ENCODE results near the gene HEATR3. TPM values are rescaled to one million over a fixed set of nuclear protein-coding genes. Genes with fewer than 3 reads are reported as not detected.
"Not testable (repeated sequence)": the region's sequence is repeated elsewhere in the genome, so short reads cannot be mapped to it uniquely, and the experiment has no call there.

Gene HEATR3
- total RNA-seq, 1 donor: 12.5 TPM

DNA sequence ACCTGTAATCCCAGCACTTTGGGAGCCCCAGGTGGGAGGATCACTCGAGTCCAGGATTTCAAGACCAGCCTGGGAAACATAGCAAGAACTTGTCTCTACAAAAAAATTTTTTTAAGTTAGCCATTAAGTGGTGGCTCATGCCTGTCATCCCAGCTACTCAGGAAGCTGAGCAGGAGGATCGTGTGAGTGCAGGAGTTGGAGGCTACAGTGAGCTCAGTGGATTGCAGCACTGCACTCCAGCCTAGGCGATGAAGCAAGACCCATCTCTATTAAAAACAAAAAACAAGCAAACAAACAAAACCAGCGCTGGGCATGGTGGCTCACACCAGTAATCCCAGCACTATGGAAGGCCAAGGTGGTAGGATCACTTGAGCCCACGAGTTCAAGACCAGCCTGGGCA lies 38.0 kb downstream of the HEATR3 start:
- Histone ChIP-seq H3K4me1 (ENCODE audit: insufficient read depth, low read length) (peaks cover 4% of the 10 kb centered on the region), H3K9me3 (ENCODE audit: low read depth, low read length) (no peaks in the 10 kb centered on the region), H3K27me3 (ENCODE audit: insufficient read depth, low read length) (no peaks in the 10 kb centered on the region), H3K4me3 (ENCODE audit: low read length) (no peak overlapping the region)

DNA sequence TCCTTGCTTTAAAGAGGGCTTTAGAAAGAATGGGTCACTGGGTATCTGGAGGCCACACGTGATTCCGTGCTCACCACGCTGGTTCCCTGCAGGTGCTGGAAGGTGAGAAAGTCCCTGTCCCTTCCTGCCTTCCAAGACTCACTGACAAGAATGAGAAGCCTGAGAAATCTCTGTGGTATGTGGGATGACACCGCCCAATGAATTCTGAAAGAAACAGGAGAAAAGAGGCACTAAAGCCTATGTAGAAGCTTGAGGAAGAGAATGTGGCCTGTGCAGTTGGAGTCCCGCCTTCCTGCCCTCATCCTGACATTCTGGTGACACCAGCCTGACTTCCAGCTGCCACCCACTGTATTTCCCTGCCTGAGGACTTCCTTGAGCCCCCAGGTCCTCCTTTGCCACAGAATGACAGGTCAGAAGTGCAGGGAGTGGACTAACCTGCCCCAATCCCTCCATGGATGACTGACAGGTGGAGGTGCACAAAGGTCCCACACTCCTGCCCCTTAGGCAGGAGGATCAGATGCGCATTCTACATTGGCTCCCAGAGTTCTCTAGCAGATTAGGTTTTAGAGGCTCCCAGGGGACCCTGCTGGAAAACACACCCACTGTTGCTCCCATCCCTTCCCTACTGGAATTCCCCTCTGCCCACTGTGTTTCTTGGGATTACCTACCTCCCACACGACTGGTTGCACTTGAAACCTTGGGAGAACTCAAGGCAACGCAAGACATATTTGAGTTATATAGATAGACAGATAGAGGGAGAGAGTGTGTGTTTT lies 48.8 kb downstream of the HEATR3 start:
- H3K4me3 ChIP-seq (ENCODE audit: low read length): no peak overlapping the region
- H3K4me1 ChIP-seq (ENCODE audit: insufficient read depth, low read length): no peaks in the 10 kb centered on the region
- H3K27me3 ChIP-seq (ENCODE audit: insufficient read depth, low read length): no peaks in the 10 kb centered on the region
- H3K9me3 ChIP-seq (ENCODE audit: low read depth, low read length): no peaks in the 10 kb centered on the region

DNA sequence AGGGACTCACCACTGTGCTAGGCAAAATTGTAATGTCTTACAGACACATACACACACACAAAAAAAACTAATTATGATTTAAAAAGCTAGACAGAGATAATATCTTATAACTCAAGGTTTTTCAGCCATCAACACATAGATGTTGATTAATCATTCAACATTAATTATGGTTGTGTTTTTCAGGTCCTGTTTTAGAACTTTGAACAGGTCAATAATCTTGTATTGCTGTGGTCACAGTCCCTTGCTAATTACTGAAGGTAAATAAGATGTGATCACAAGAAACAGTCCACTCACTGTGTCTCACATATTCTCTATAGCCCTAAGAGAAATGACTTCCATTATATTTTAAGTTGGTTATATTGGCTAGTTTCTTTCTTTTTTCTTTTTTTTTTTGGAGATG lies 54.9 kb downstream of the HEATR3 start:
- H3K4me1 ChIP-seq (ENCODE audit: insufficient read depth, low read length): no peaks in the 10 kb centered on the region
- H3K9me3 ChIP-seq (ENCODE audit: low read depth, low read length): no peaks in the 10 kb centered on the region
- no peaks in the 10 kb centered on the region for H3K27me3 ChIP-seq (ENCODE audit: insufficient read depth, low read length)
- H3K4me3 ChIP-seq (ENCODE audit: low read length): no peak overlapping the region

DNA sequence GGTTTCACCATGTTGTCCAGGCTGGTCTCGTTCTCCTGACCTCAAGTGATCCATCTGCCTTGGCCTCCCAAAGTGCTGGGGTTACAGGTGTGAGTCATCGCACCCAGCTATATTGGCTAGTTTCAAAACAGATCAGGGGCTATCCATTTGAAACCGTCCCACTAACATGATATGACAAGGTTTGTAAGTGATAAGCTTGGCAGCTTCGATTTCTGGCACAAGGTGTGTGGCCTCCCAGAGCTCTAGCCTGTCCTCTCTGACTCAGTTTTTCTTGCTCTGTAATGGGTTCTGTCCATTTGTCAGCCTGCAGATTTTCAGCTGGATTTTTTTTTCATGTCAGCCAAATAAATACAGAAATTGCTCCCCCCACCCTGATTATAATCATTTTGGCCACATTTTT lies 55.5 kb downstream of the HEATR3 start:
- H3K4me1 ChIP-seq (ENCODE audit: insufficient read depth, low read length): no peaks in the 10 kb centered on the region
- no peak overlapping the region for H3K4me3 ChIP-seq (ENCODE audit: low read length)
- no peaks in the 10 kb centered on the region for H3K9me3 ChIP-seq (ENCODE audit: low read depth, low read length)
- no peaks in the 10 kb centered on the region for H3K27me3 ChIP-seq (ENCODE audit: insufficient read depth, low read length)

GRCh38 chr16:50121721-50122445 lies 56.1 kb downstream of the HEATR3 start:
- Histone ChIP-seq H3K4me3 (ENCODE audit: low read length) (no peak overlapping the region), H3K27me3 (ENCODE audit: insufficient read depth, low read length) (no peaks in the 10 kb centered on the region), H3K9me3 (ENCODE audit: low read depth, low read length) (no peaks in the 10 kb centered on the region), H3K4me1 (ENCODE audit: insufficient read depth, low read length) (no peaks in the 10 kb centered on the region)

GRCh38 chr16:50123417-50123816 lies 57.6 kb downstream of the HEATR3 start:
- no peaks in the 10 kb centered on the region for H3K9me3 ChIP-seq (ENCODE audit: low read depth, low read length)
- no peaks in the 10 kb centered on the region for H3K27me3 ChIP-seq (ENCODE audit: insufficient read depth, low read length)
- H3K4me3 ChIP-seq (ENCODE audit: low read length): no peak overlapping the region
- H3K4me1 ChIP-seq (ENCODE audit: insufficient read depth, low read length): no peaks in the 10 kb centered on the region

DNA sequence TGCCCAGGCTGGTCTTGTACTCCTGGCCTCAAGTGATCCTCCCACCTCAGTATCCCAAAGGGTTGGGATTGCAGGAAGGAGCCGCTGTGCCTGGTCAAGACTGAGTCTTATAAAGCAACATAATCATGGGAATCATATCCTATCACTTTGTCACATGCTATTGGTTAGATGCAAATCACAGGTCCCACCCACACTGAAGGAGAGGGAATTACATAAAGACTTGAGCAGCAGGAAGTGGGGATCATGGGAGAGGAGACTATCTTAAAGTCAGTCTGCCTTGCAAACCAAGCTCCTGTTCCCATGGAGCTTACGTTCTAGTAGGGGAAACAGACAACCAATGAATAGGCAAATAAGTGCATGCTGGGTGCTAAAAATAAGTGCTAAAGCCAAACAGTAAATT lies 59.0 kb downstream of the HEATR3 start:
- Histone ChIP-seq H3K4me3 (ENCODE audit: low read length) (no peak overlapping the region), H3K27me3 (ENCODE audit: insufficient read depth, low read length) (no peaks in the 10 kb centered on the region), H3K9me3 (ENCODE audit: low read depth, low read length) (no peaks in the 10 kb centered on the region), H3K4me1 (ENCODE audit: insufficient read depth, low read length) (no peaks in the 10 kb centered on the region)

- Histone ChIP-seq H3K27me3 (ENCODE audit: insufficient read depth, low read length) (no peaks in the 10 kb centered on the region), H3K4me3 (ENCODE audit: low read length) (no peak overlapping the region), H3K9me3 (ENCODE audit: low read depth, low read length) (no peaks in the 10 kb centered on the region), H3K4me1 (ENCODE audit: insufficient read depth, low read length) (no peaks in the 10 kb centered on the region)
Observed at GRCh38 chr16:50126183-50126582, 60.4 kb downstream of the HEATR3 start.

GRCh38 chr16:50132571-50132970 lies 66.8 kb downstream of the HEATR3 start:
- H3K4me1 ChIP-seq (ENCODE audit: insufficient read depth, low read length): not testable (repeated sequence)

DNA sequence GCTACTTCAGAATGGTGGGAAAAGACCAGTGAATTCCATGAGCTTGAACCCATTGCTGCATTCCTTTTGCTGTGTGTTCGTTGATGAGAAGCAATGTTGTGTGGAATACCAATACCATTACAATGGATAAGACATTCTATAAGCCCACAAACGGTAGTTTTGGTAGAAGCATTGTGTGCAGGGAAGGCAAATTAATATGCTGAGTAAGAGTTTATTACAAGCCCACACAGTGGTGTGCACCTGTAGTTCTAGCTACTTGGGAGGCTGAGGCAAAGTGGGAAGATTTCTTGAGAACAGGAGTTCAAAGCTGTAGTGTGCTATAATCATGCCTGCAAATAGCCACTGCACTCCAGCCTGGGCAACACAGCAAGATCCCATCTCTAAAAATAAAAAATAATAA lies 67.4 kb downstream of the HEATR3 start:
- H3K9me3 ChIP-seq (ENCODE audit: low read depth, low read length): no peaks in the 10 kb centered on the region
- no peaks in the 10 kb centered on the region for H3K4me1 ChIP-seq (ENCODE audit: insufficient read depth, low read length)
- H3K27me3 ChIP-seq (ENCODE audit: insufficient read depth, low read length): no peaks in the 10 kb centered on the region
- H3K4me3 ChIP-seq (ENCODE audit: low read length): no peak overlapping the region

More at GRCh38 chr16:50132571-50132970, 66.8 kb downstream of the HEATR3 start:
- not testable (repeated sequence) for H3K9me3 ChIP-seq (ENCODE audit: low read depth, low read length); H3K4me3 ChIP-seq (ENCODE audit: low read length); H3K27me3 ChIP-seq (ENCODE audit: insufficient read depth, low read length)

- H3K27me3 ChIP-seq (ENCODE audit: insufficient read depth, low read length): no peaks in the 10 kb centered on the region
- no peak overlapping the region for H3K4me3 ChIP-seq (ENCODE audit: low read length)
- H3K9me3 ChIP-seq (ENCODE audit: low read depth, low read length): no peaks in the 10 kb centered on the region
- H3K4me1 ChIP-seq (ENCODE audit: insufficient read depth, low read length): no peaks in the 10 kb centered on the region
Observed at GRCh38 chr16:50136399-50136798, 70.6 kb downstream of the HEATR3 start.

GRCh38 chr16:50137268-50137667 lies 71.5 kb downstream of the HEATR3 start:
- H3K4me1 ChIP-seq (ENCODE audit: insufficient read depth, low read length): no peaks in the 10 kb centered on the region
- no peaks in the 10 kb centered on the region for H3K9me3 ChIP-seq (ENCODE audit: low read depth, low read length)
- H3K27me3 ChIP-seq (ENCODE audit: insufficient read depth, low read length): no peaks in the 10 kb centered on the region
- H3K4me3 ChIP-seq (ENCODE audit: low read length): no peak overlapping the region

DNA sequence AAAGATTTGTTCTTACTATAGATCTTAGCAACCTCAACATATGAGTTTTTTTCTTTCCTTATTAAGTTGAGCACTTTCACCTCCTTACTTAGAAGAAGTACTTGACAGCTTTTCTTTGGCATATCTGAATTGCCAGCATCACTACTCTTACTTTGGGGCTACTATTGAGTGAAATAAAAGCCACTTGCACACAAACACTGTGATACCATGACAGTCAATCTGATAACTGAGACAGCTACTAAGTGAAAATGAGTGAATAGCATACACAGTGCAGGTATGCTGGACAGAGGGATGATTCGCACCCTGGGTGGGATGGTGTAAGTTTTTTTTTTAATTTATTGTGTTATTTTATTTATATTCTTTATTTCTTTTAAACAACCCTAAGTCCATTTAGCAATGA lies 73.8 kb downstream of the HEATR3 start:
- Histone ChIP-seq H3K9me3 (ENCODE audit: low read depth, low read length) (no peaks in the 10 kb centered on the region), H3K4me3 (ENCODE audit: low read length) (no peak overlapping the region), H3K27me3 (ENCODE audit: insufficient read depth, low read length) (no peaks in the 10 kb centered on the region), H3K4me1 (ENCODE audit: insufficient read depth, low read length) (no peaks in the 10 kb centered on the region)

DNA sequence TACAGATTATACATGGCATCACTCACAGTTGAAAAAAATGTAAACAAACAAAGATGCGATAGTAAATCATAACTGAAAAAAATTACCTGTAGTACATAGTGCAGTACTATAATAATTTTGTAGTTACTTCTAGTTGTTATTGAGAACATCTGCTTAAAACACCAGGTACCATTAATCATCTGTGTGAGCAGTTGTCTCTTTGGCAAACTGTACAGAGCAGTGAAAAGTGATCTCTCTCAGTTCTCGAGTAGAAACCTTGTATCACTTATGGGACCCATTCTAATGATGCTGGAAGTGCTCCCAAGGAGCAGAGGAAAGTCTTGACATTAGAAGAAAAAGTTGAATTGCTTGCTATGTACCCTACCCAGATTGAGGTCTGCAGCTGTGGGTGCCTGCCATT lies 78.4 kb downstream of the HEATR3 start:
- H3K4me3 ChIP-seq (ENCODE audit: low read length): no peak overlapping the region

GRCh38 chr16:50146479-50147435 lies 81.0 kb downstream of the HEATR3 start:
- no peaks in the 10 kb centered on the region for H3K27me3 ChIP-seq (ENCODE audit: insufficient read depth, low read length)
- H3K9me3 ChIP-seq (ENCODE audit: low read depth, low read length): no peaks in the 10 kb centered on the region
- H3K4me3 ChIP-seq (ENCODE audit: low read length): no peak overlapping the region
- H3K4me1 ChIP-seq (ENCODE audit: insufficient read depth, low read length): peaks cover 2% of the 10 kb centered on the region

More for the DNA sequence above, 78.4 kb downstream of the HEATR3 start:
- no peaks in the 10 kb centered on the region for H3K4me1 ChIP-seq (ENCODE audit: insufficient read depth, low read length)
- no peaks in the 10 kb centered on the region for H3K27me3 ChIP-seq (ENCODE audit: insufficient read depth, low read length)
- no peaks in the 10 kb centered on the region for H3K9me3 ChIP-seq (ENCODE audit: low read depth, low read length)

Data from mononuclear cell (primary cell).